HG03354 (cell line): ENCODE results near the gene PRSS12.

Source experiments
- ATAC-seq: cut with Tn5 transposase; IDR thresholded peaks from one replicate; pipeline ENCODE4 v1.9.1; 2021; ENCODE audit warnings: mild to moderate bottlenecking; ENCODE audit not compliant: unreplicated experiment, poor library complexity, severe bottlenecking

Gene PRSS12

DNA sequence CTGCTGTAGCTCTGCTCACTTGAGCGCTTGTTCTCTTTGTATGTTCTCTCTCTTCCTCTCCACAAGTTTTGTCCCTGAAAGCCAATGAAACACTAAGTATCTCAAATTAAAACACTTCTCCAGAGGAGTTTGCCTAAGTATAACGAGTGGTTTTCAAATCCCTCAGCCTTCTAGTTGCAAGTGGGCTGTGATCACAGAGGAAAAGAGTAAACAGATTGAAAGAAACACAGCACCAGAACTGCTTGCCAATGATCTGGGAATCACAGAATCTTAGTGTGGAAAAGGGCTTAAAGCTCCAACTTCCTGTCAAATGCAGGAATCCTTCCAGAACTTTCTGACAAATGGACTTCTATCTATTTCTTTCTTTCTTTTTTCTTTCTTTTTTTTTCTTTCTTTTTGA lies 4.8 kb upstream of the PRSS12 start:
- ATAC-seq: no peak

DNA sequence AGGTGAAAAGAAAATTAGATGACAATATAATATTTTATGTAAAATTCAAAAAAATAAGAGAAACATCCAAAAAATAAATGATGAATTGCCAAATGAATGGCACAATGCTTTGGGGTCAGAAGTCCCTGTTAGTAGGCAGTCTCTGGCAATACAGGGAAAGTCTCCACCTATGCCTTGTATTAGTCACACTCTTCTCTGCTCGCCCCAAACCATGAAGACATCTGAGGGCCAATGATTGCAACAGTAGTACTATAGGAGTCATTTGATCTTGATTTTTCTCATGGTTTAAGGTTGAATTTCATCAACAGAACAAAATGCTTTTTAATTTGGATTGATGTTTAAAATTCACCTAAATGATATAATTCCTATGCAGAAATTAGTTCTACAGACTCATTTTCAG lies 3.9 kb upstream of the PRSS12 start:
- no peak for ATAC-seq

DNA sequence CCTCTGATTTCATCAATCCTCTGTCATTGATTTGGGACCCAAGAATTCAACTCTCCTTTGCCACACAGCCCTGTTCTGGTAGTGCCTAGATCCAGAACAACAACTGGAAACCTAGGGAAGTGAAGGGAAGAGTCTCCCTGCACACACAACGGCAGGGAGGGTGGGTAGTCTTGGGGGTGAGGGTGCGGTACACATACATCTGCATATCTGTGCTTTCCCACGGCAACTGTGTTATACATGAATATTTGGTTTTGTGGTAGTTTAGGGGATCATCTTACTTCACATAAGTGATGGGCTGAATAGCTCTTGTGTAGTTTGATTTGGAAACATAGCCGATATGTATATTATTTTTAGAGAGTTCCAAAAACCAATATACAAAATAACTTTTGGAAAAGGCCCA lies 3.3 kb upstream of the PRSS12 start:
- ATAC-seq: no peak

DNA sequence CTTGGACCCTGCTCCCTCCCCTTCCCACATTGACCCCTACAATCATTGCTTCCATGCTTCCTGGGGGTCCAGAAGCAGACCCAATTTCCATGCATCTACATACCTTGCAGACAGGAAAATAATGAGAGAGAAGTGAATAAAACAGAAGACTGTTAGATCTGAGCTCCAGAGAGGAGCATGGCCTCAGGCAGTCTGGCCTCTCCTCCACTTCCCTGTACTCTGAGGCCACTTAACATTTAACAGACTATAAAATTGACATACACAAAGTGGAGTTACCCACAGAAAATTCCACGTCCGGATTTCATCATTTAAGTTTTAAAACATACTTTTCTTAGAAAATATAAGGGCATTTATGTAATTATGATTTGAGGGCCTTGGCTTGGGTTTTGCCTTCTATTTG lies 2.1 kb upstream of the PRSS12 start:
- ATAC-seq: no peak

DNA sequence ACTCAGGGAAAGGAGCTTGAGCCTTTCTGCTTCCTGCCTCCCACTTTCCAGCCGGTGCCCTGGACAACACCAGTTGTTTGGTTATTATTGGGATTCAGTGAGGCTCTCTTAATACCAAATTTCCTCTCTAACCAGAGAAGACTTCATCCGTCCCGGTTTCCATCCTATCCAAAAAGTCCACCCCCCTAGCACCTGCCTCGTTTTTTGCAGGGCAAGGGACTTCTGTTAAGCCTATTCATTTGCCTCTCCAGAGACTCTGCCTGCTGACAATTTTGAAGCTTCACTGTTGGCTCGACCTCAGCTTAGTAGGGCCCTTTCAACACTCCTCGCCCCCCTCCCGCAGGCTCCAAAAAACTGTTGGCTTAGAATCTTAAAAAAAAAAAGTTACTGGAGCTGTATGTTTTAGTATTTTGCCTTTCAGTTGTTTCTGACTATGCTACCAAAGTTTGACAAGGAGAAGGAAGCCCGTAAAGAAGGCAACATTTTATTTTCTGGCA lies 779 bp upstream of the PRSS12 start:
- no peak for ATAC-seq

DNA sequence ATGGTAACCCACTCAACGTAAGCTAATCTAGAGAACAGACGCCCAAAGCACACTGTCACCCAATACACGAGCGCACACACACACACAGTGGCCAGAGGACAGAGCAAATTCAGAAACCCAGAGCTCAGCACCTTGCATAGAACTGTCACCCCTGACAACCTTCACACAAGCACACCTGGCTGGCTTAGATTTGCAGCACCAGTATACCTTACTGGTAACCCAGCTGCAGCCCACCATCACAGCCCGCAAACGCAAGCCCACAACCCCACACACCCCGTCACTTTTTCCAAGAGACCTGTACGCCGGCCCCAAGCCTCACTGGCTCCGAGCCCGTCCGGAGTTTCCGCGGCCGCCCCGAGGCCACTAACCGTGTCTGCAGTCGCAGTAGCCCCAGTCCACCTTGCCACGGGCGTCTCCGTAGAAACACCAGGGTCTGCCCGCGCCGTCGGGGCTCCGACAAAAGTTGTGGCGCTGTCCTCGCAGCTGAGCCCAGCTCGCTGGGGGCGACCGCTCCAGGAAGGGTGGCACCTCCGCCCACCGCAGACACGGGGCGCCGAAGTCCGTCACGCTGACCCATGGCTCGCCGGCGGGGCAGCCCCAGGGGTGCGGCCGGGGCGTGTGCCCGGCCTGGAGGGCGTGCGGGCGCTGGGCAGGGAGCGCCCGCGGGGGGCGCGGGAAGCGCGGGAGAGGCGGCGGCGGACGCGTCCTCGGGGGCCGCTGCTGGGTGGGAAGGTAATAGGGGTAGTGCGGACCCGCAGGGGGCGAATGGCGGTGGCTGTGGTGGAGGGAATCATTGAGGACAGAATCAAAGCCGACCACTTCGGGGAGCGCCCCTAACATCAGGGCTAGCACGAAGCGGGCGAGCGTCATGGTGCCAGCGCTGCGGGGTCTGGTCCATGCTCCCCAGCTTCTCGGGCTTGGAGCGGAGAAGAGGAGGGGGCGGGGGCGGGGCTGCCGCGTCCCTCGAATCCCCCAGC lies 664 bp downstream of the PRSS12 start:
- peak; percentile 28 for ATAC-seq

DNA sequence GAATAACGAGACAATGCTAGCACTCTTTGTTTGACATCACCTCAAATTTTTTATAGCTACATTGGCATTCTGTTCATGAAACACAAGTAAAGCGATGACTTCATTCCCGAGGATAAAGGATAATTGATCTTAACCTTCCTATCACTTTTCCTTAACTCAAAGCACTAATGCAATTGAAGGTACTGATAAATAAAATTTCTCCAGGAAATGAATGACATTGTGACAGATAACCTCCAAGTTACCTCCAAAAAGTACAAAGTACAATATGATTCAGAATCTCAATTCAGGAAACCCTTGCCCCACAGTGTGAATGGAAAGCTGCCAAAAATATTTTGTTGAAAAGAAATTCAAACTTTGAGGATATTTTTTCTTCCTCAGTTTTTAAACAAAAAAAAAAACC lies 1.8 kb downstream of the PRSS12 start:
- ATAC-seq: no peak

DNA sequence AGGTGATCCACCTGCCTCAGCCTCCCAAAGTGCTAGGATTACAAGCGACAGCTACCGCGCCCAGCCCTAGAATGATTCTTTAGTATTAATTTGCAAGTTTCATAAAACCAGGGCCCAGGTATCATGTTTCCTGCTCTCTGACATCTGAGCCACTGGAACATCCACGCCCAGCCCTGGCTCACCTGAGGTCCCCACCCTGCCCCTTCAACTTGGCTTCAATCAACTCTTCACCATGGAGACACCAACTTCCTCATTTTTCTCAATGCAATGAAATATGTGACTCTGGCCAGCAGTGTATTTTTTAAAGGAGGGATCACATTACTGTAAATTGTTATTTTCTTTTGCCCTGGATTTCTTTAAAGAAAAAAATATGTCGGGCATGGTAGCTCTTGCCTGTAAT lies 3.9 kb downstream of the PRSS12 start:
- no peak for ATAC-seq

DNA sequence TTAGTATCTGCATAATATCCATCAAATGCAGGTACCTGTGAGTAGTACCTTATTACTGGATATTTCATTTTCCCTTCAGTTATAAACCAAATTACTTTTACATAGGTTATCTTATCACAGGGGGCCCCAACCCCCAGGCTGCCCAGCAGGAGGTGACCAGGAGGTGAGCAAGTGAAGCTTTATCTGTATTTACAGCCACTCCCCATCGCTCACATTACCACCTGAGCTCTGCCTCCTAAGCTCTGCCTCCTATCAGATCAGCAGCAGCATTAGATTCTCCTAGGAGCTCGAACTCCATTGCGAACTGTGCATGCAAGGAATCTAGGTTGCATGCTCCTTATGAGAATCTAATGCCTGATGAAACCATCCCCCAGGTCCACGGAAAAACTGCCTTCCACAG lies 6.3 kb downstream of the PRSS12 start:
- ATAC-seq: no peak

DNA sequence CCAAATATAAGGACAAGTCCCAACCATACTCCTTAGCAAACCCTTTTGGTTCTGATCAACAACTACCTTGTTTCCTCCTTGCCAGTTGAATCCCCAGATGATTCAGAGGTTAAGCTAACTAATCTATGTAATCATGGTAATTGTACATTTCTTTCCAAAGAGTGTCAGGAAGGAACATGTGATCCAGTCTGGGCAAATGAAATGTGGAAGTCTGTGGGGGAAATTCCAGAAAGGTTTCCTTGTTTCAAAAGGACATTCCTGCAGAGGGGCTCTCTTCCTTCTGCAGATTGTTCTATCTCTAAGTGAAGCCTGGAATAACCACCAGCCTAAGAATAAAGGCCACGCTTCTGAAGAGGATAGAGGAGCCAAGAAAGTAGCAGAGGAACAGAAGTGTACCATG lies 7.0 kb downstream of the PRSS12 start:
- no peak for ATAC-seq

DNA sequence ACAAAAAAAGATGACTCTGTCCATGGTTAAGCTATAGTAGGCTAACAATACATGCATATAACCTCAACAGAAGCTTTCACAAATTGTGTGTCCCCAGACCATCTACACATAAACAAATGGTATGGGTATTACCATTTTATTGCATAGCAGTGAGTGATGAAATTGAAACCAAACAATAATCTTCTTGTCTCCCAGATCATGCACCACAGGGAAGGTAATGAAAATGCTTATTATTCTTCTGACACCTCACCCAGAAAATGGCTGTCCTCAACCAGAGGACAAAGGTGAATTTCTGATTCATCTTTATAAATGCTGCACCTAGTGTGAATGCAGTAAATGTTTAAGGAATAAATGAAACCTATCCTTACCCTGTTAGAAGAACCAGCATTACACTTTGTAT lies 8.0 kb downstream of the PRSS12 start:
- no peak for ATAC-seq

DNA sequence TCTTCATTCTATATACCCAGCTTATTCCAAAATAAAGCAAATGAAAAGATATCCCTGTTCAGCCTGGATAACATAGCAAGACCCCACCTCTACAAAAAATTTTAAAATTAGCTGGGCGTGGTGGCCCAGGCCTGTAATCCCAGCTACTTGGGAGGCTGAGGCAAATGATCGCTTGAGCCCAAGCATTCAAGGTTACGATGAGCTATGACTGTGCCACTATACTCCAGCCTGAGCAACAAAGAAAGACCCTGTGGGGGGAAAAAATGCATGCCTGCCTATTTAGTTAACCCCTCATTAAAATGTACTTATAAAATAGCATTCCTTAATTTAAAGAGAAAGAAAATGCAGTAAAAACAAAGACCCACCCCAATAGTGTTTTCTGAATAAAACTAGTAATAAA lies 9.3 kb downstream of the PRSS12 start:
- no peak for ATAC-seq

DNA sequence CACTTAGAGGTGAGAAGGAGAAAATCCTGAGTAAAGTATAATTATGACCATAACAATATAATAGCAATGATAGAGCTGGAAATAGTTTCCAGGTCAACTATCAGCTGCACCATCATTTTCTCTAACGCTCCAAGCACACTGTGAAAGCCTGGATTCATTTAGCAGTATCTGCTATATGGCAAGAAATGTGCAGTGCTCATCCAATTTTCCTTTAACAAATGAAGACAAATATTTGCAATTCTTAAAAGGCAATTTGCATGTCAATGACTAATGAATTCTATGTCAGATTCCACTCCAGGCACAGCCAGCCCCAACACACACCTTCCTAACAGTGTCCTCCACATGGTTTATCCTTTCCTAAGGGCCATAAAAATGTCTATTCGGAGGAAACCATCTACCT lies 12.7 kb downstream of the PRSS12 start:
- ATAC-seq: no peak

DNA sequence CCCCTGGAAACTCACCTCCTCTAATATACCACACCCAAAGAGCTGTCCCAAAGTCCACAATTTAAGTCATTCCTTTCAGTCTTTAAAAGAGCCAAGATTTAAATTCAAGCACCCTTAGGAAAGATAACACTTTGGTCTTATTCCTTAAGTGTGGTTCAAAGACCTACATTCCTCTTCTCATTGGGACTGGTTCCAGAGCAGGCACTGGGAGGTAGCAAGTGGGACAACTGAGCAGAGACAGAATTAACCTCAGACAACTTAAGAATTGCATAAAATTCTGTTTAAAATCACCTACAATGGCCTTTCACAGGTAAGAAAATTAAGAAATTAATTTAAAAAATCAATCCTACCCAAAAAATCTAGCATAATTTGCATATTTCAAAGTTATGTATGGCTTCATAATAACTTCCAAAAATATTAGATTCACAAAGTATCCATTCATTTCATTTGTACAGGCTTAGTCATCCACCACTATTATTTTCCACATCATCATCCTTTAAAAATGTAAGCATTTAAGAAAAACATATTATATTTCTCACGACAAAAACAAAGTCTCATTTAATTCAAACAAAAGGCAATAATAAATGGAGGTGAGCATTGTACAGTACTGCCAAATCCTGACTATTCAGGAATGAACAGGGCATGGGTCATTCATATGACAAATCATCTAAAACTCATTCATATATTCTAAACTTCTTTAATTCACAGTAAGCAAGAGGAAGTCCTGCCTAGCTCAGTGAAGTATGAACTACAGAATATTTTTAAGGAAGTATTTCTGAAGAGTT lies 13.6 kb downstream of the PRSS12 start:
- ATAC-seq: no peak

DNA sequence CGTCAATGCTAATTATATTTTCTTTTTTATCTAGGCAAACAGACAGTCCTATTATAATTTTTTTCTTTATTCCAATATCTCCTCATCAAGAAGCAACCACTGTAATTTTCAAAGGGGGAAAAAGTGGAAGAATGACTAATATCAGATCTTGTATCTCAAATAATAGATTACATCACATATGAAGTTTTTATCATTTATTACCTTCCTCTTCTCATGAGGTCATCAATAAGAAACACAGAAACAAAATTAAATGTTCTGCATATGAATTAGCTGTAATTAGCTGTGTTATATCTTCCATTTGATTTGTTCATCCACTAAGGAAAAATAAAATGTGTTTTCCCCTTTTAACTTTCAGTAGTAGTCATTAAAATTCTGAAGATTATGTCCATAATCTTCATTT lies 14.3 kb downstream of the PRSS12 start:
- no peak for ATAC-seq

DNA sequence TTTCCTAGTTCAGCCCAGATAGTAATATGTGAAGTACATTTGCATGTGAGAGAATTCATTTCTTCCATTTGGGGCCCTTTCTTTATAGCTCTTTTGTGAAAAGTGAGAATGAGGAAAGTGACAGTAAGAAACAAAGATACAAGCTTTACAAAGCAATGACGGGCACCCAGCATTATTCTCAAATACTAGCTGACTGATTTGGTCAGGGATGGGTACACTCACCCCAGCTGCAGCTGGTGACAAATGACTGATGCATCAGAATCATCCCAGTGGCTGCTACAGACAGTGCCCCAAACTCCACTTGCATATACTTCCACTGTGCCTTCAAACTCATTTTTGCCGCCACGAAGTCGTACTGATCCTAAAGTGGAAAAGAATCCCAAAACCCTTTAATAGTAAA lies 14.8 kb downstream of the PRSS12 start:
- ATAC-seq: no peak

DNA sequence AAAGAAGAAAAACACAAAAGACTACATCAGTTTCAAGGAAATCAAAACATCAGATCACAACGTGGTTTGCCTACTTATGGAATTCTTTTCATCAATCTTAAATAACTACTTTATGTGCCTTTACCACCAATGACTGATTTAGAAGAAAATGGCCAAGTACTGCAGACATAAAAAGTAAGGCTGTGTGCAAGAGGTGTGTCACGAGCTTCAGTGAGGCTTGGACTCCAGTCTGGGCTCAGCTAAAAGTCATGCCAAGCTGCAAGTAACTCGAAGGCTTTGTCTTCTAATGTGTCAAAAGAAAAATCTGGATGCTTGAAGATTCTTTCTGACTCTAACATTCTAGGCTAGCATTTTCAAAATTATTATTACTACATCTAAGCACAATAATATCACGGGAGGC lies 17.0 kb downstream of the PRSS12 start:
- ATAC-seq: no peak

DNA sequence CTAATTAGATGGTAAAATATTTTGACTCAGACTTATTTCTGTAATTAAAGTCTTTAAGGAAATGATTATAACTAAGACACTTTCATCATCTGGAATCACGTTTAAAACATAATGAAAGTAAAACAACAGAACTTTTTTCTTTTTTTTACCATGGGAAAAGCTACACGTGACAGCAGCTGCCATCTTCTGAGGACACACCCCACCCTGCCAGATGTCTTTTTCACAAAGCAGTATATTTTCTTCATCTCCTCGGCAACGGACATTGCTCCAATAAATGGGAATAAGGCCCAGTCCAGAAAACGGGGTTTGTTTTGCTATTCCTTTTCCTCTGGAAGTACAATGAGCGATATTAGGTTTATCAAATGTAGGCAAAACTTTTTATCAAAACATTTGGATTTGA lies 17.5 kb downstream of the PRSS12 start:
- no peak for ATAC-seq

DNA sequence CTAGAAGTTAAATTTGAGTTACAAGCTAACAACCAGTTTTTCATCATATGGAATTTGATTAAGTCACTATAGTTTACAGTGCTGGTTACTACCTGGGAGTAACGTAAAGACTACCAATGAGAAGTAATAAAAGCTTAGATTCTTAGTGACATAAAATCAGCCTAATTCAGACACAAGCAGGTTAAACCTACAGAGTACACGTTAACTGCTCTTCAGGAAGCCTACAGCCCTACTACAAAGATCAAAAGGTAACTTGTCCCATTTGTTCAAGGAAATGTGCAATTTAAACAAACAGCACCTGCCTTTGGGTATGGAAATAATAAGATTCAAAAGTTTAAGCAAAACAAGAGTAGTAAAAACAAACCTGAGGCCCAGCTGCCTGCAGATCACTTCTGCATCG lies 21.5 kb downstream of the PRSS12 start:
- no peak for ATAC-seq

DNA sequence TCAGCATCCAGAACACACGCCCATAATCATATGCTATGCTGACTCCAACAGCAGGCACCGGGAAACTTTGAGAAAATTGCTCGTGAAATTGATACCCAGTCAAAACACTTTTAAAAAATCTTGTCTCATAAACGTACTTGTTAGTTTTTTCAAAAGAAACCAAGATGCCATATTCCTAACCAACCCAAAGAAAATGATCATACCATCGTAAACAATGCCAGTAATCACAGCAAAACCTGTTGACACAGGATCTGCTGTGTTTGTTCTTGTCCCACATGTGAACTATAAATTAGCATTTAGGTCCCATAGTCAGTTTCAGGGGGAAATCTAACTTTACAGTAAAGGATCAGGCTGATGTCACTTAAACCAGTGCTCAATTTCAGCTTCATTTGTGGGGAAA lies 23.0 kb downstream of the PRSS12 start:
- ATAC-seq: no peak
